AG04449 (cell line): ENCODE data around the gene GNAO1.

ENCODE experiments used
- CTCF ChIA-PET: fragments of 350-600 bp; formaldehyde crosslinking; extraction: SDS; loops from one replicate; lab custom pipeline; 2021; ENCODE audit warnings: antibody characterized with exemption; lab: Yijun Ruan, JAX
- POLR2A ChIA-PET: fragments of 400-600, 350-600 bp; formaldehyde crosslinking; extraction: SDS; loops from one replicate; lab custom pipeline; 2020; ENCODE audit warnings: antibody characterized with exemption, inconsistent platforms; lab: Yijun Ruan, JAX
- DNase-seq: peaks from one replicate; pipeline ENCODE4 v3.0.0-alpha.2; 2010; ENCODE audit warnings: low read depth, low spot score
- H3K4me3 ChIP-seq: 2 replicates; pipeline ENCODE4 v1.5.1; 2011; ENCODE audit warnings: low read depth, mild to moderate bottlenecking, control low read depth, low read length
- TF ChIP-seq, protein P1 (sequence below): IDR thresholded peaks from one replicate; pipeline ENCODE4 v1.5.1; 2011; ENCODE audit warnings: mild to moderate bottlenecking, moderate library complexity, low read length, control low read depth, inconsistent platforms; ENCODE audit not compliant: insufficient read depth; ENCODE audit errors: missing control alignments

Gene GNAO1

GRCh38 chr16:56317998-56318826 is 126.9 kb downstream of the GNAO1 start:
- TF ChIP-seq, protein P1, sequence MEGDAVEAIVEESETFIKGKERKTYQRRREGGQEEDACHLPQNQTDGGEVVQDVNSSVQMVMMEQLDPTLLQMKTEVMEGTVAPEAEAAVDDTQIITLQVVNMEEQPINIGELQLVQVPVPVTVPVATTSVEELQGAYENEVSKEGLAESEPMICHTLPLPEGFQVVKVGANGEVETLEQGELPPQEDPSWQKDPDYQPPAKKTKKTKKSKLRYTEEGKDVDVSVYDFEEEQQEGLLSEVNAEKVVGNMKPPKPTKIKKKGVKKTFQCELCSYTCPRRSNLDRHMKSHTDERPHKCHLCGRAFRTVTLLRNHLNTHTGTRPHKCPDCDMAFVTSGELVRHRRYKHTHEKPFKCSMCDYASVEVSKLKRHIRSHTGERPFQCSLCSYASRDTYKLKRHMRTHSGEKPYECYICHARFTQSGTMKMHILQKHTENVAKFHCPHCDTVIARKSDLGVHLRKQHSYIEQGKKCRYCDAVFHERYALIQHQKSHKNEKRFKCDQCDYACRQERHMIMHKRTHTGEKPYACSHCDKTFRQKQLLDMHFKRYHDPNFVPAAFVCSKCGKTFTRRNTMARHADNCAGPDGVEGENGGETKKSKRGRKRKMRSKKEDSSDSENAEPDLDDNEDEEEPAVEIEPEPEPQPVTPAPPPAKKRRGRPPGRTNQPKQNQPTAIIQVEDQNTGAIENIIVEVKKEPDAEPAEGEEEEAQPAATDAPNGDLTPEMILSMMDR = peak; percentile 97
- CTCF ChIA-PET = interaction anchor here (0.6 to 7.6 kb wide), 51 partner anchors 8 to 853 kb away, joined by 3 to 224 read pairs (median 4); no protein-coding TSS in a partner anchor
- no peak for DNase-seq
- POLR2A ChIA-PET = no interaction called here
- H3K4me3 ChIP-seq = peak overlapping the region; percentile 33

DNA sequence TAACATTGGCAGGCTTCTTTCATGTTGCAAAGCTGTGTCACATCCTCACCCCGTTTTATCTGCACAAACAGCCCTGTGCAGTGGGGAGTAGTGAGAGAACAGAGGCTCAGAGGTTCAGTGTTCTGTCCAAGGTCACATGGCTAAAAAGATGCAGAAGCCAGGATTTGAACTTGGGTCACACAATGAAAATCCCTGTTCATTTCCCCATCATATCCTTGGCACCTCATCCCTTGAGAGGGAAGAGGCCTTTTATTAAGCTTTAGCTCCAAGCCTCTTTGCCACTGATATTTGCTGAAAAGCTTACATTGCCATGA is 127.5 kb downstream of the GNAO1 start:
- TF ChIP-seq, protein P1 = no peak
- H3K4me3 ChIP-seq = no peak overlapping the region
- ChIA-PET POLR2A (no interaction called here), CTCF (interaction anchor here (0.5 to 7.6 kb wide), 49 partner anchors 9 to 853 kb away, joined by 3 to 224 read pairs (median 4); no protein-coding TSS in a partner anchor)
- DNase-seq = no peak

GRCh38 chr16:56319376-56319775 is 128.1 kb downstream of the GNAO1 start:
- TF ChIP-seq, protein P1 = no peak
- ChIA-PET POLR2A (no interaction called here), CTCF (interaction anchor here (0.5 to 7.6 kb wide), 22 partner anchors 10 to 854 kb away, joined by 3 to 224 read pairs (median 5); no protein-coding TSS in a partner anchor)

DNA sequence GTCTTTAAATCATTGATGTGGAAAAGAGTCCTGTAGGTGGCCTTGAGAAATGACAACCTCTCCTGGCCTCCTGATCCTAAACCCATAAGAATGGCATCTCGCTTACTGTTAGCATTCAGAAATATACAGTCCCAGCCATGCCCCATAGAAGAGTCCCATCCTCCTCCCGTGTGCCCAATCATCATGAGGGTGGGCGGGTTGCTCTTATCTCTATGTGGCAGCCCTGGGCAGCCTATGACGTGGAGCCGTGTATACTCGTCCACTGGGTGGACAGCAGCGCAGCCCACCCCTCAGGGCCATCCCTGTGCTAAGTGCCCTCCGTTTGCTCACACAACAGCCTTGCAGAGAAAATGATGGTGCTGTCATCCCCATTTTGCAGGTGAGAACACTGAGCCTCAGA is 128.8 kb downstream of the GNAO1 start:
- DNase-seq = no peak
- TF ChIP-seq, protein P1 = no peak
- CTCF ChIA-PET = interaction anchor here (1.1 to 7.6 kb wide), 9 partner anchors 9 to 855 kb away, joined by 3 to 224 read pairs (median 20); no protein-coding TSS in a partner anchor
- POLR2A ChIA-PET = no interaction called here
- no peak overlapping the region for H3K4me3 ChIP-seq

More at GRCh38 chr16:56319376-56319775, 128.1 kb downstream of the GNAO1 start:
- H3K4me3 ChIP-seq = no peak overlapping the region
- DNase-seq = no peak

DNA sequence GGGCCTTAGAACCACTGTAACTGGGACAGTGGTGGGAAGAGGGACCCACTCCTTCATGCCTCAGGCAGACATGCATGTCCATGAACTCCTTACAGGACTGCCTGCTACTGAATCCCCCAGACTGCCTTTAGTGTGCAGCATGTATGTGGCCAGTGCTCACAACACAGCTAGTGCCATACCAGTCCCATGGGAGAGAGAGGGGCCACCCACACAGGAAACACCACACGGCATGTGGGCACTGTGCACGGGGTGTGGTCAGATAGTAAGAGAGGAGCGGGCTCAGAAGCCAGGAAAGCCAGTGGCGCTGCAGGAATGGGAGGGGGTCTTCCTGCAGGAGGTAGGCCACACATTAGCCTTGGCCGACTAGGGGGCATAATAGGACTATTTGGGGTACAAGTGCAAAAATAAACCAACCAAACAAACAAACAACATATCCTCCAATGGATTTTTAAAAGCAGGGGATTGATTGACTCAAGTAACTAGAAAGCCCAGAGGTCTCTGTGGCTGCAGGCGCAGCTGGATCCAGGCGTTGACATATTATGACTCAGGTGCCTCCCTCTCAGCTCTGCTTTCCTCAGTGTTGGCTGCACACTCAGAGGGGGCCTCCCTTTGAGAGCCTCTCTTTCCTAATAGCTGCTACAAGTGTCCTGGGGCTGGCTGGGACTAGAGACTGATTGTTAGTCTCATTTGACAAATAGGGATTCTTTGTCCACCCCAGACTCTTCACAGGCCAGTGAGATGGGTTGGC is 129.7 kb downstream of the GNAO1 start:
- no peak overlapping the region for H3K4me3 ChIP-seq
- CTCF ChIA-PET = interaction anchor here (1.8 to 7.6 kb wide), 4 partner anchors 8 to 376 kb away, joined by 5 to 224 read pairs (median 72); no protein-coding TSS in a partner anchor
- TF ChIP-seq, protein P1 = no peak
- no peak for DNase-seq
- POLR2A ChIA-PET = interaction anchor here (0.6 kb wide), 1 partner anchor 475 kb away, joined by 3 read pairs; no protein-coding TSS in a partner anchor
